CD14-positive monocyte (primary cell): ENCODE measurements around the gene KCNJ1. TPM values are rescaled to one million over a fixed set of nuclear protein-coding genes. Genes with fewer than 3 reads are reported as not detected.

Source experiments
- DNase-seq, 3 donors: peaks; one replicate each; pipeline ENCODE4 v3.0.0-alpha.2; 2011 to 2022
- H2AFZ ChIP-seq: 2 replicates; pipeline ENCODE4 v1.6.0; 2012; ENCODE audit warnings: mild to moderate bottlenecking, low read depth, low read length, inconsistent platforms; ENCODE audit not compliant: insufficient read depth, poor library complexity, severe bottlenecking
- H3K27ac ChIP-seq, 2 donors: 1 replicate in 1 of 2; 2 replicates in 1 of 2; pipeline ENCODE4 v1.5.1; 2012 to 2013; ENCODE audit warnings: low read length in 2 of 2, control low read depth in 1 of 2, inconsistent platforms in 1 of 2, low read depth in 1 of 2, mild to moderate bottlenecking in 1 of 2
- H3K27me3 ChIP-seq, 2 donors: one replicate each; pipeline versions ENCODE4 v1.6.0 to v1.6.1; 2011 to 2013; ENCODE audit warnings: low read length in 2 of 2; ENCODE audit not compliant: control insufficient read depth in 2 of 2, insufficient read depth in 2 of 2
- H3K36me3 ChIP-seq, 2 donors: replicated peaks in 1 of 2; 1 replicate in 1 of 2; 2 replicates in 1 of 2; pipeline versions ENCODE4 v1.5.1 to v1.6.1; 2012 to 2013; ENCODE audit warnings: low read length in 2 of 2, control low read depth in 1 of 2, inconsistent platforms in 1 of 2, mild to moderate bottlenecking in 1 of 2; ENCODE audit not compliant: insufficient read depth in 2 of 2, control insufficient read depth in 1 of 2
- H3K4me1 ChIP-seq, 2 donors: 1 replicate in 1 of 2; 2 replicates in 1 of 2; pipeline versions ENCODE4 v1.5.1 to v1.6.1; 2012 to 2013; ENCODE audit warnings: low read length in 2 of 2, control low read depth in 1 of 2, inconsistent platforms in 1 of 2, mild to moderate bottlenecking in 1 of 2, moderate library complexity in 1 of 2; ENCODE audit not compliant: insufficient read depth in 2 of 2, control insufficient read depth in 1 of 2
- H3K4me2 ChIP-seq: replicated peaks from 2 replicates; pipeline ENCODE3; 2012; ENCODE audit warnings: low read length, moderate library complexity, mild to moderate bottlenecking; ENCODE audit not compliant: poor library complexity, severe bottlenecking; ENCODE audit errors: extremely low read depth
- H3K4me3 ChIP-seq, 3 experiments: fragments of 200-600 bp in 1 of 3; sonication (generic) in 1 of 3; replicated peaks in 1 of 3; 1 replicate in 2 of 3; 2 replicates in 1 of 3; pipeline ENCODE4 v1.5.1; 2011 to 2013; ENCODE audit warnings: low read length in 3 of 3, mild to moderate bottlenecking in 3 of 3, control low read depth in 2 of 3, low read depth in 2 of 3, inconsistent platforms in 1 of 3, moderate library complexity in 1 of 3
- H3K79me2 ChIP-seq: 2 replicates; pipeline ENCODE4 v1.6.0; 2012; ENCODE audit warnings: mild to moderate bottlenecking, control low read depth, inconsistent platforms, low read length, moderate library complexity; ENCODE audit not compliant: insufficient read depth
- H3K9ac ChIP-seq: 2 replicates; pipeline ENCODE4 v1.6.0; 2017; ENCODE audit warnings: low read length, mild to moderate bottlenecking; ENCODE audit not compliant: insufficient read depth, poor library complexity, severe bottlenecking
- H3K9me3 ChIP-seq, 2 donors: replicated peaks in 1 of 2; 1 replicate in 1 of 2; 2 replicates in 1 of 2; pipeline versions ENCODE4 v1.5.1 to v1.6.1; 2012 to 2013; ENCODE audit warnings: low read length in 2 of 2, control low read depth in 1 of 2; ENCODE audit not compliant: control insufficient read depth in 1 of 2, insufficient read depth in 1 of 2
- H4K20me1 ChIP-seq: 2 replicates; pipeline ENCODE4 v1.6.0; 2012; ENCODE audit warnings: mild to moderate bottlenecking, low read length, control low read depth, moderate library complexity; ENCODE audit not compliant: insufficient read depth
- H3K27ac Mint-ChIP-seq, 7 donors: one replicate each; pipeline ENCODE4 v1.8.0; 2020; ENCODE audit warnings: mild to moderate bottlenecking in 7 of 7, mixed read lengths in 7 of 7, moderate library complexity in 6 of 7, inconsistent platforms in 2 of 7
- H3K27me3 Mint-ChIP-seq, 3 donors: one replicate each; pipeline ENCODE4 v1.8.0; 2021 to 2022; ENCODE audit warnings: low read depth in 3 of 3, mild to moderate bottlenecking in 3 of 3, mixed read lengths in 3 of 3, moderate library complexity in 3 of 3, inconsistent platforms in 1 of 3
- H3K36me3 Mint-ChIP-seq, 2 donors: one replicate each; pipeline ENCODE4 v1.8.0; 2020; ENCODE audit warnings: mixed read lengths in 2 of 2, inconsistent platforms in 1 of 2, mild to moderate bottlenecking in 1 of 2
- H3K4me1 Mint-ChIP-seq: one replicate; pipeline ENCODE4 v1.8.0; 2020; ENCODE audit warnings: mild to moderate bottlenecking, mixed read lengths
- H3K4me3 Mint-ChIP-seq, 2 donors: one replicate each; pipeline ENCODE4 v1.8.0; 2020; ENCODE audit warnings: mild to moderate bottlenecking in 2 of 2, mixed read lengths in 2 of 2, moderate library complexity in 1 of 2
- H3K9me3 Mint-ChIP-seq, 7 donors: one replicate each; pipeline ENCODE4 v1.8.0; 2020 to 2022; ENCODE audit warnings: mixed read lengths in 7 of 7, mild to moderate bottlenecking in 6 of 7, moderate library complexity in 6 of 7, inconsistent platforms in 2 of 7
- CTCF ChIP-seq: fragments of 200-600 bp; IDR thresholded peaks from one replicate; pipeline ENCODE4 v1.8.0; 2022; ENCODE audit warnings: antibody characterized with exemption, mild to moderate bottlenecking
- WGBS: methylation state at CpG from one replicate; pipeline ENCODE4 v1.1.5; 2013; ENCODE audit warnings: missing lambda C conversion rate; ENCODE audit not compliant: insufficient coverage; 5-methylcytosine and 5-hydroxymethylcytosine counted together
- intact Hi-C, 2 donors: fragments of 100-400 bp; cut with micrococcal nuclease; formaldehyde crosslinking; loops; one replicate each; pipeline versions ENCODE4 v1.15.0 to v1.15.1; 2023
- polyA plus RNA-seq, 3 donors: library from polyadenylated mRNA; depleted of rRNA in 1 of 3; unstranded in 2 of 3; stranded (reverse) in 1 of 3; fragments of 300-500 nt in 2 of 3; fragments of >200 nt in 1 of 3; fragmentation: Illumina TruSeq in 2 of 3; gene quantifications; 1 replicate in 2 of 3; 2 replicates in 1 of 3; pipeline ENCODE4 v1.2.3, GENCODE V29; 2012 to 2021

Gene KCNJ1
- polyA plus RNA-seq, 3 donors, result 0.12 to 0.47 TPM; not detected in 1

- Histone ChIP-seq H3K27ac (no peak overlapping the region), H3K79me2 (no peaks in the 10 kb centered on the region), H4K20me1 (no peaks in the 10 kb centered on the region), H3K36me3 (no peaks in the 10 kb centered on the region), H3K4me2 (no peak overlapping the region), H3K27me3 (no peaks in the 10 kb centered on the region), H3K4me1 (peaks cover 6 to 9% of the 10 kb centered on the region in 2 donors), H3K9ac (no peak overlapping the region), H3K4me3 (no peak overlapping the region), H3K9me3 (no peaks in the 10 kb centered on the region), H2AFZ (no peak overlapping the region)
- intact Hi-C loops, result loop anchor here (2.0 to 10.0 kb wide), 2 partner anchors 74 to 452 kb away; no protein-coding TSS in a partner anchor
- H3K9me3 Mint-ChIP-seq, result no peaks in the 10 kb centered on the region
- H3K27me3 Mint-ChIP-seq, result peaks cover 0 to 9% (median 6%) of the 10 kb centered on the region in 3 donors
- DNase-seq, result no peak
- WGBS, result 82% methylated on average over 2 of the region's 5 CpGs
- H3K4me1 Mint-ChIP-seq, result peaks cover 16% of the 10 kb centered on the region
- H3K36me3 Mint-ChIP-seq, result no peaks in the 10 kb centered on the region
- no peak for TF ChIP-seq CTCF
- no peak overlapping the region for H3K4me3 Mint-ChIP-seq
- no peak overlapping the region for H3K27ac Mint-ChIP-seq
These were observed 15.4 kb upstream of the KCNJ1 start for GRCh38 chr11:128882451-128882850.

GRCh38 chr11:128881221-128881620 lies 14.1 kb upstream of the KCNJ1 start:
- Histone ChIP-seq H3K4me3 (no peak overlapping the region), H3K27me3 (no peaks in the 10 kb centered on the region), H3K9me3 (no peaks in the 10 kb centered on the region), H2AFZ (no peak overlapping the region), H3K79me2 (no peaks in the 10 kb centered on the region), H4K20me1 (no peaks in the 10 kb centered on the region), H3K27ac (no peak overlapping the region), H3K4me1 (peaks cover 0 to under 1% of the 10 kb centered on the region in 2 donors), H3K9ac (no peak overlapping the region), H3K36me3 (no peaks in the 10 kb centered on the region), H3K4me2 (no peak overlapping the region)
- Mint-ChIP-seq H3K27me3 (peaks cover 0 to 8% (median 6%) of the 10 kb centered on the region in 3 donors), H3K4me3 (no peak overlapping the region), H3K27ac (no peak overlapping the region), H3K9me3 (no peaks in the 10 kb centered on the region), H3K4me1 (peaks cover 5% of the 10 kb centered on the region), H3K36me3 (no peaks in the 10 kb centered on the region)
- DNase-seq, result no peak
- intact Hi-C loops, result loop anchor here in 1 of 2 donors (10.0 kb wide), 1 partner anchor 454 kb away; no protein-coding TSS in a partner anchor
- WGBS, result 97% methylated on average over 6 of the region's 8 CpGs
- no peak for TF ChIP-seq CTCF
